Kidney glomerular epithelial cell (primary cell): ENCODE results near the gene NCOA6.

ENCODE experiments used
- DNase-seq: peaks from one replicate; lab custom pipeline; 2025; lab: John Stamatoyannopoulos, UW

NCOA6 gene

GRCh38 chr20:34825530-34826362 is at the start of gene NCOA6:
TSS of gene NCOA6 (minus strand) at chr20:34825651. CDS start at chr20:34782355, 43,296 bp downstream.
- DNase-seq = peak; percentile 58

DNA sequence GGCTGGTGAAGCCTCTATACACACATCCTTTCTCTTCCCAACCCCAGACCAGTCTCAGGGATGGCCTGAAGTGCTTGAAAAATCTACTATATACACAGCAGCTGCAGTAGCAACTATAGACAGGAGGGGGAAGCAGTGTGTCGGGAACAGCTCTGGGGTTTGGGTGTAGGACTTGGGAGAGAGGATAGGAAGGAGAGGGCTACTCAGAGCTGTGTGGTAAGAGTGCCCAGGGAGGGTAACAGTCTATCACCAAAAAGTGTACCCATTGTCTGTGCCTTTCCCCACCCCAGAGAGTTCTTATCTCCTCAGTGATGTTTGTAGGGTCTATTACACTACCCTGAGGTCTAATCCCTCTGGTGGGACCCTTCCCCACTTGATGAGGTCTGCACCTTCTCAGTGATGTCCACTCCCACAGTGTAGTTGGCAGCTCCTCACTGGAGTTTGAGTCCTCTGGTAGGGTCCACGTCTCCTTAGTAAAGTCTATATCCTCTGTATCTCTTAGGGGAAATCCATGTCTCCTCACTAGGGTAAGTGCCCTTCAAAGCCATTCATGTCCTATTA is 48.7 kb upstream of the NCOA6 start:
- peak; percentile 92 for DNase-seq

GRCh38 chr20:34873583-34874093 is 48.2 kb upstream of the NCOA6 start:
- DNase-seq = no peak

DNA sequence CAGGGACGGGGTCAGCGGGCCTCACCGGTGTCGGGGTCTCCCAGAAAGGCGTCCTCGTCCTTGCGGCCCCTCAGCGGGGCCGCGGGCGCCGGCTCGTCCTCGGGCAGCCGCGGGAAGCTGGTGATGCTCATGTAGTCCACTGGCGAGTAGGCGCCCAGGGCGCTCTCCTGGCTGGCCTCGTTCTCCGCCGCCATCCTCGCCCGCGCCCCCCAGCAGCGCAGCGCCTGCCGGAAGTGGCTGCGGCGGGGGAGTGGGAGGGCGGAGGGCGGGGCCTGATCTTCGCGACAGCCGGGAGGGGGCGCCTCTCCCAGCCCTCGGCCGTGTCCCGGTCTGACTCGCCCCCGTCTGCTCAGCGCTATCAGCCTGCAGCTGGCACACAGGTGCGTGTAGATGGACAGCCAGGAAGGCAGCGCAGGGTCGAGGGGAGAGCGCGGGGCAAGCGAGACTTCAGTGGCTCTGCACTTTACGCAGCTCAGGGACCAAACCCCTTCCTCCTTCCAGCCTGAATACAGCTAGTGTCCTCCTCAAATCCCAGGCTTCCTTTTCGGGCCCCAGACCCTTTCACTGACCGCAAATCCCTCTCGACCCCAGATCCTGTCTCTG is 47.3 kb upstream of the NCOA6 start, which contains the start of gene GGT7:
Gene GGT7, minus strand, starts transcription at position 235 of the 603 bp plus-strand sequence. Its CDS starts 41 bp downstream, at position 194.
- DNase-seq = peak; percentile 62

DNA sequence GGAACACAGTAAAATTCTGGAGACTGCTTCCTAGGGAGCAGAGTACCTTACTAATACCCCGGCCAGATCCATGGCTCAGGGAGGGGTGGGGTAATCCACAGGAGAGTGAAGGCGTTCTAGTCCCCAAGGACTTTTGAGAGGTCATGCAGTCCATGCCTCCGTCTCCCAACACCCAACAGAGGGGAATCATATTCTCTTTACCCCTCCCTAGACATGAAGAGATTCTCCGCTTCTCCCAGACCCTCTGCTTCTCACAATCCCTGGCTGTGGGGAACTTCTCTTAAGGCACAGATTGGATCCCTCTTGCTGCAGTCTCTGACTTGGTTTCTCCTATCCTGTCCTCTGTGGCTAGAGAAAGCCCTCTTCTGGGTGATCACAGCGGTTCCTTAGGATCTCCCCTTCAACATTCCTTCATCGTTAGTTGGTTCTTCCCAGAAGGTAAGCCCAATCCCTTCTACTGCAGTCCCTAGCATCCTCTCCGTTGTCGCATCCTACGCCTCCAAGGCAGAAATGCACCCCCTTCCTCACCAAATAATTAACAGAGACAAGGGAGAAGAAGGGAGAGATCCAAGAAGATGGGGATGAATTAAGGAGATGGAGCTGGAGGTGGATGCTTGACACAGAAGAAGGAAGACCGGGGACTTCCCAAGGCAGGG is 46.6 kb upstream of the NCOA6 start:
- no peak for DNase-seq

GRCh38 chr20:34871320-34871926 is 46.0 kb upstream of the NCOA6 start:
- DNase-seq = no peak

DNA sequence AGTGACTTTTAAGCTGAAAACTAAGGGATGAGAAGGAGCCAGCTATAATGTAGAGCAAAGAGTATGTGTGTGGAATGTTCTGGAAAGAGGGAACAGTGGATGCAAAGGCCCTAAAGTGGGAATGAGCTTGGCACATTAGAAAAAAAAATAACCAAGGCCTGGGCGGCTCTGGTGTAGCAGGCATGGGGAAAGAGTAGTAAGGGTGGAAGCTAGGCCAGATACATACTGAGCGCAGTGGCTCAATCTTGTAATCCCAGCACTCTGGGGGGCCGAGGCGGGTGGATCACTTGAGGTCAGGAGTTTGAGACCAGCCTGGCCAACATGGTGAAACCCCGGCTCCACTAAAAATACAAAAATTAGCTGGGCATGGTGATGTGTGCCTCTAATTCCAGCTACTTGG is 38.8 kb upstream of the NCOA6 start:
- no peak for DNase-seq

DNA sequence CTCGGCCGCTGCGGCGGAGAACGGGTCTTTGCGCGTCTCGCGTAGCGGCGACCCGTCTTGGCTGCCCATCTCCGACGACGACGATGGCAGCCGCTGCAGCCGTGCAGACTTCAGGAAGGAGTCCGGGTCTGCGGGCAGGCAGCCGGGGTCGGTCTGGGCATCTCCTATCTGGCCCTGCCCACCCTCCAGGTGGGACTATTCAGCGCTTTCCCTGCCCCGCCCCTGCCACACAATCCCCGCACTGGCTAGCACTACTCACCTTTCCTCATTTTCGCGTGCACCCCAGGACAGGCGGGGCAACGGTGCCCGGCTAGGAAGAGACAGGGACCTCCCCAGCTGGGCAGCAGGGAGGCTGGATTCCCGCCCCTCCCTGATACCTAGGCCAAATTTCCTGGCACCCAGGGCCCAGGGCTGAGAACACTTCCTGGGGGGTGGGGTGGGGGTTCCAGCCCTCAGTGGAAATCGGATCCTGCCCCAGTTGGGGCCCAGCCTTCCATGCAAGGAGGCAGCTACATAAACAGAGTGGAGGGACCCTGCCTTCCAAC is 38.0 kb upstream of the NCOA6 start:
- no peak for DNase-seq

GRCh38 chr20:34862724-34863123 is 37.3 kb upstream of the NCOA6 start:
- no peak for DNase-seq

- no peak for DNase-seq
Measured at GRCh38 chr20:34861386-34862084, 36.1 kb upstream of the NCOA6 start.

DNA sequence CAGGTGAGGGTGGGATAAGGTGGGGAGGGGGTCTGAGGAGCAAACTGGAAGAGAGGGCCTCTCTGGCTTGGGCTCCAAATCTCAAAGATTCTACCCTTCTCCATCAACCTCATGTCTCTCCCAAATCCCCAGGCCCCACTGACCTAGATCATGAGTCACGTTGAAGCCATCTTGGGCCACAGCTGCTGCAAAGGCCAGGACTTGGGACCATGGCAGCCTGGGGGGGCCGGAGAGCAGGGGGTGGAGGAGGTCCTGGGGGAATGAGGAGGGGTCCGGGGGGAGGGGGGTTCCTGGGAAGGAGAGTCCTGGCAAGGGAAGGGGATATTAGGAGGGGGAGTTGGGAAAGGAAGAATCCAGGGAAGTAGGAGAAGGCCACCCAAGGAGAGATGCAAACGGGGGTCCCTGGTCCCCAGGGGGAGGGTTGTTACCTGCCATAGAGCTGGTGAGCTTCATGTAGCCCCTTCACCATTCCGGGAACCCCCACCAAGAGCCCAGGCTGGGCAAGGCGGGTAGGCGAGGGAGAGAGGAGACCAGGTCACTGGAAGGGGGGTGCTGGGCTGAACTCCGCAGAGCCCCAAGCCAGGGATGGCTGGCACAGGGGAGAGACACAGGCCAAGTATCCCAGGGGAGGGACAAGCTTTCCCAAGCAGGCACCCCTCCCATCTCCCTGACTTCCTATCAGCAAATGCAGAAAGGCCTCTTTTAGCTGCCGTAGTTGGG is 34.5 kb upstream of the NCOA6 start:
- DNase-seq = no peak

DNA sequence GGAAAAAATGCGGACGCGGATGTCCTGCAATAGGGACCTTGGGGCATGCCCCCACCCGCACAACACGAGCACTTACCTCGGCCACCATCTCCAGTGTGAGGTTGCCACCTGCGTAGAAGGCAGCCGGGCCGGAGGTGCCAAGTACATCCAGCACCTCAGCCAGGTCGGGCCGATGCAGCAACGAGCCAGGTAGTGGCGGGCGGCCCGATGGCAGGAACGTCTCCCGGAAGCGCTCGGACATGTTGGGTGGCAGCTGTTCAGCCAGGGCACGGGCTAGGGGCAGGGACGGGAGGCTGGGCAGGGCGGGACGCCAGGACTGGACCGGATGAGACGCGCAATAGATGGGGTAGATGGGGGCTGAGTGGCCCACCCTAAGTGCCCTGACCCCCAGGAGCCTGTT is 33.9 kb upstream of the NCOA6 start:
- DNase-seq = no peak

DNA sequence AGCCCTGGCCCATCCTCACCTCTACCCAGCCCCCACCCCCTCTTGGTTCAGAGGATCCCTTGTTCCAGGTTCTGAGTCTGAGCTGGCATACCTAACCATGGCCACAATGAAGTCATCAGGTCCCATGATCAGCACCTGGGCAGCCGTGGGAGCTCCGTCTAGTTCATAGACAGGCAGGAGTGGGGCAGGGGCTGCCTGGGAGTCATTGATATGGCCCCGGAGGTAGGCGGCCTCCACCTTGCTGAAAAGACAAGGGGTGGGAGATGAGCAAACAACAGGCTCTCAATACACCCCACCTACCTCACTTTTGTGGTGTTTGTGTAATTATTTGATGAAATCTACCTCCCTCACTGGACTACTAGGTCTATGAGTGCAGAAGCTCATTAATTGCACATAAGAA is 26.8 kb upstream of the NCOA6 start:
- no peak for DNase-seq

DNA sequence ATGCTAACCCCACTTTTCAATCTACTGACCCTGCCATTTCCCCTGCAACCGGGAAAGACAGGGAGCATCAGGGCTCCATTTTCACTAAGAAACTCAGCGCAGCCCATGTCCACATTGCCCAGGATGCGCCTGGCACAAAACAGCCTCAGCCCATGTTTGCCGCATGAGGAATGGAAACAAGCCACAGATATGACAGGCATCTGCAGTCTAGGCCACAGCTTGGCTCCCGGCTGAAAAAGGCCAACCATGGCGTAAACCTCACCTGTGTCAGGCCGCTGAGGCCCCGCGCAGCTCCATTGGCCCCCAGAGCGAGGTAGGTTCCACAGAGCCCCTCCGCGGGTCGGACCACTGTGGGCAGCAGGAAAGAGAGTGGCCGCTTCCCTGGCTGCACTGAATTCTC is 25.5 kb upstream of the NCOA6 start:
- DNase-seq = no peak

- DNase-seq = no peak
Measured at GRCh38 chr20:34849778-34850177, 24.3 kb upstream of the NCOA6 start.

- DNase-seq = no peak
Measured at GRCh38 chr20:34848597-34848996, 23.1 kb upstream of the NCOA6 start.

DNA sequence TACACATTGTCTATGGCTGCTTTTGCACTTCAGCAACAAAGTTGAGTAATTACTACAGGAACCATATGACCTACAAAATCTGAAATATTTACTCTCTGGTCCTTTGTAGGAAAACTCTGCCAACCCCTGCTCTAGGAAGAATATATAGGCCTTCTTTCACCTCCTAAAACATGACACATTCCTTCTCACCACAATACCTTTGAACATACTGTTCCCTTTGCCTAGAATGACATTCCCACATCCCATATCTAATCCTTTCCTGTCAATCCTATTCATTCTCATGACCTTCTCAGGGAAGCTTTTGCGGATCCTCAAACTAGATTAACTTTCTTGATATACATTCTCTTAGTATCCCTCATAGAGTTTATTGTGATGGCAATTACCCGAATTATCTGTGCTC is 18.0 kb upstream of the NCOA6 start:
- no peak for DNase-seq

- no peak for DNase-seq
Measured at GRCh38 chr20:34842143-34842542, 16.7 kb upstream of the NCOA6 start.

DNA sequence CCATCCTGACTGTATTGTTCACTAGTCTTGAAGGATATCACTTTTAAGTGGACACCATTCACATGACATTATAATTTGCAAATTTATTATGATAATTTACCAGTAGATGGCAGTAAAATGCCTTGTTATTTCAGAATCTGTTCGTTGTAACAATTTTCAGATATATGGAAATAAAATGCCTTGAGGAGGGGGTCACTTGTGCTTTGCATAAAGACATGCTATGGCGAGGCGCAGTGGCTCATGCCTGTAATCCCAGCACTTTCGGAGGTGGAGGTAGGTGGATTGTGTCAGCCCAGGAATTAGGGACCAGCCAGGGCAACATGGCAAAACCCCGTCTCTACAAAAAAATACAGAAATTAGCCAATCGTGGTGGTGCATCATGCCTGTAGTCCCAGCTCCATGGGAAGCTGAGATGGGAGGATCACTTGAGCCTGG is 9.0 kb upstream of the NCOA6 start:
- peak; percentile 34 for DNase-seq

GRCh38 chr20:34831936-34832335 is 6.5 kb upstream of the NCOA6 start:
- DNase-seq = no peak
